Activated B cell treated with CpG ODN at 0.5 μM for 24 hours (primary cell): ENCODE data around the gene ELP5. TPM values are rescaled to one million over a fixed set of nuclear protein-coding genes. Genes with fewer than 3 reads are reported as not detected.

Experiments used
- ATAC-seq: fragments of 200-7000 bp; cut with Tn5 transposase; one replicate; pipeline ENCODE4 v1.10.0; 2021; ENCODE audit warnings: low read depth, mild to moderate bottlenecking, moderate library complexity
- CTCF ChIA-PET: fragments of 350-600 bp; sonication (Branson Sonifier 250); formaldehyde crosslinking; loops from one replicate; lab custom pipeline; 2021; ENCODE audit warnings: antibody characterized with exemption; lab: Charles Lee
- POLR2A ChIA-PET: fragments of 350-600 bp; sonication (Branson Sonifier 250); formaldehyde crosslinking; loops from one replicate; lab custom pipeline; 2021; ENCODE audit warnings: antibody characterized with exemption; lab: Charles Lee
- DNase-seq: peaks from one replicate; pipeline ENCODE4 v3.0.0; 2022
- H3K27ac Mint-ChIP-seq: one replicate; pipeline ENCODE4 v1.8.0; 2020; ENCODE audit warnings: mixed read lengths
- H3K27me3 Mint-ChIP-seq: one replicate; pipeline ENCODE4 v1.8.0; 2021; ENCODE audit warnings: mixed read lengths
- H3K36me3 Mint-ChIP-seq: one replicate; pipeline ENCODE4 v1.8.0; 2021; ENCODE audit warnings: low read depth, mixed read lengths
- H3K4me1 Mint-ChIP-seq: one replicate; pipeline ENCODE4 v1.8.0; 2021; ENCODE audit warnings: mixed read lengths
- H3K4me3 Mint-ChIP-seq: one replicate; pipeline ENCODE4 v1.8.0; 2020; ENCODE audit warnings: mild to moderate bottlenecking, mixed read lengths
- H3K9me3 Mint-ChIP-seq: one replicate; pipeline ENCODE4 v1.8.0; 2020; ENCODE audit warnings: mixed read lengths
- intact Hi-C: fragments of 100-400 bp; cut with micrococcal nuclease; formaldehyde crosslinking; loops from one replicate; pipeline ENCODE4 v1.15.1; 2024
- total RNA-seq: library from RNA; stranded (reverse); gene quantifications from 2 replicates; pipeline ENCODE4 v1.2.3, GENCODE V29; 2022
- TF ChIP-seq, protein P1 (sequence below): fragments of 200-600 bp; IDR thresholded peaks from one replicate; pipeline ENCODE4 v1.8.0; 2022; ENCODE audit warnings: antibody characterized with exemption, mild to moderate bottlenecking

Gene ELP5
- total RNA-seq, 1 donor from 2014 or later, result 49.2 TPM

- H3K27me3 Mint-ChIP-seq, result peaks cover 19% of the 10 kb centered on the region
- ChIA-PET CTCF (interaction anchor here (1.1 kb wide), 1 partner anchor 13 kb away, joined by 3 read pairs; no protein-coding TSS in a partner anchor), POLR2A (interaction anchor here (0.6 to 1.5 kb wide), 2 partner anchors 30 to 134 kb away, joined by 3 to 5 read pairs; no protein-coding TSS in a partner anchor)
- H3K27ac Mint-ChIP-seq, result no peak overlapping the region
- no peaks in the 10 kb centered on the region for H3K36me3 Mint-ChIP-seq
- intact Hi-C loops, result no loop called here
- no peak for DNase-seq
- ATAC-seq, result no peak
- peaks cover 19% of the 10 kb centered on the region for H3K4me1 Mint-ChIP-seq
- no peak overlapping the region for H3K4me3 Mint-ChIP-seq
- no peaks in the 10 kb centered on the region for H3K9me3 Mint-ChIP-seq
- TF ChIP-seq, protein P1, sequence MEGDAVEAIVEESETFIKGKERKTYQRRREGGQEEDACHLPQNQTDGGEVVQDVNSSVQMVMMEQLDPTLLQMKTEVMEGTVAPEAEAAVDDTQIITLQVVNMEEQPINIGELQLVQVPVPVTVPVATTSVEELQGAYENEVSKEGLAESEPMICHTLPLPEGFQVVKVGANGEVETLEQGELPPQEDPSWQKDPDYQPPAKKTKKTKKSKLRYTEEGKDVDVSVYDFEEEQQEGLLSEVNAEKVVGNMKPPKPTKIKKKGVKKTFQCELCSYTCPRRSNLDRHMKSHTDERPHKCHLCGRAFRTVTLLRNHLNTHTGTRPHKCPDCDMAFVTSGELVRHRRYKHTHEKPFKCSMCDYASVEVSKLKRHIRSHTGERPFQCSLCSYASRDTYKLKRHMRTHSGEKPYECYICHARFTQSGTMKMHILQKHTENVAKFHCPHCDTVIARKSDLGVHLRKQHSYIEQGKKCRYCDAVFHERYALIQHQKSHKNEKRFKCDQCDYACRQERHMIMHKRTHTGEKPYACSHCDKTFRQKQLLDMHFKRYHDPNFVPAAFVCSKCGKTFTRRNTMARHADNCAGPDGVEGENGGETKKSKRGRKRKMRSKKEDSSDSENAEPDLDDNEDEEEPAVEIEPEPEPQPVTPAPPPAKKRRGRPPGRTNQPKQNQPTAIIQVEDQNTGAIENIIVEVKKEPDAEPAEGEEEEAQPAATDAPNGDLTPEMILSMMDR, result no peak
These were observed 14.8 kb downstream of the ELP5 start for GRCh38 chr17:7266784-7267183.

- H3K27ac Mint-ChIP-seq, result no peak overlapping the region
- H3K27me3 Mint-ChIP-seq, result peaks cover 12% of the 10 kb centered on the region
- ATAC-seq (no peak), DNase-seq (no peak)
- no peak overlapping the region for H3K4me3 Mint-ChIP-seq
- CTCF ChIA-PET, result interaction anchor here (0.6 to 1.4 kb wide), 2 partner anchors 12 to 409 kb away, joined by 3 to 4 read pairs; partner anchors contain the start of gene WRAP53
- H3K9me3 Mint-ChIP-seq, result no peaks in the 10 kb centered on the region
- H3K36me3 Mint-ChIP-seq, result no peaks in the 10 kb centered on the region
- peaks cover 14% of the 10 kb centered on the region for H3K4me1 Mint-ChIP-seq
- intact Hi-C loops, result no loop called here
- POLR2A ChIA-PET, result interaction anchor here (0.7 kb wide), 1 partner anchor 14 kb away, joined by 3 read pairs; no protein-coding TSS in a partner anchor
- TF ChIP-seq, protein P1, result no peak
These were observed 27.4 kb downstream of the ELP5 start for GRCh38 chr17:7279448-7279847.

DNA sequence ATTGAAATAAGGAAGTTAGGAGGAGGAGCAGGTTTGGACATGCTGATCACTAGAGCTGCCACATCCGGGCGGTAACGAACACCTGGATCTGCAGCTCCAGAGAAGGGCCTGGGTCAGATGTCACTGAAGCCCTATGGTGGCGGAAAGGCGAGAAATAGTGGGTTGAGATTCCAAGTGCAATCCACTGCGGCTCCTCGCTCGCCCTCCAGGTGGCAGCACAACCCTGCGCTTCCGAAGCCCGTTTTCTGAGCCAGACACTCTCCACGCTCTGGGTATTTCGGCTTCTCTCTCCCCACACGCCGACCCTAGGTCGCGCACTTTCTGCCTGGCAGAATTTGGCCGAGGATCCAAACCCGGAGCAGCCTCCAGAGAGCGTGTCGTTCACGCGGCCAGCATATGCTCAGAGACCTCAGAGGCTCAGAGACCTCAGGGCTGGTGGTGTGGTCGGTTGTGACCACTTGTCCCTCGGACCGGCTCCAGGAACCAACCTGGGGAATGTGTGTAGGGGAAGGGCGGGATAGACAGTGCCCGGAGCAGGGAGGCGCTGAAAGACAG lies 28.6 kb downstream of the ELP5 start:
- no peaks in the 10 kb centered on the region for H3K9me3 Mint-ChIP-seq
- H3K27me3 Mint-ChIP-seq, result peaks cover 12% of the 10 kb centered on the region
- H3K4me1 Mint-ChIP-seq, result peaks cover 14% of the 10 kb centered on the region
- TF ChIP-seq, protein P1, result peak; percentile 42
- H3K36me3 Mint-ChIP-seq, result no peaks in the 10 kb centered on the region
- DNase-seq, result peak; percentile 82
- peak; percentile 83 for ATAC-seq
- POLR2A ChIA-PET, result interaction anchor here (0.5 to 2.2 kb wide), 13 partner anchors 16 to 304 kb away, joined by 3 to 14 read pairs (median 5); partner anchors contain the start of genes GPS2, NEURL4, PHF23 and POLR2A
- CTCF ChIA-PET, result interaction anchor here (0.6 to 4.5 kb wide), 12 partner anchors 13 to 235 kb away, joined by 3 to 38 read pairs (median 4); partner anchors contain the start of genes ACAP1 and TMEM102
- intact Hi-C loops, result loop anchor here (1.0 to 5.0 kb wide), 14 partner anchors 16 to 408 kb away; partner anchors contain the start of genes EIF5A, ELP5, NEURL4 and POLR2A
- H3K4me3 Mint-ChIP-seq, result peak overlapping the region; percentile 82
- peak overlapping the region; percentile 77 for H3K27ac Mint-ChIP-seq

DNA sequence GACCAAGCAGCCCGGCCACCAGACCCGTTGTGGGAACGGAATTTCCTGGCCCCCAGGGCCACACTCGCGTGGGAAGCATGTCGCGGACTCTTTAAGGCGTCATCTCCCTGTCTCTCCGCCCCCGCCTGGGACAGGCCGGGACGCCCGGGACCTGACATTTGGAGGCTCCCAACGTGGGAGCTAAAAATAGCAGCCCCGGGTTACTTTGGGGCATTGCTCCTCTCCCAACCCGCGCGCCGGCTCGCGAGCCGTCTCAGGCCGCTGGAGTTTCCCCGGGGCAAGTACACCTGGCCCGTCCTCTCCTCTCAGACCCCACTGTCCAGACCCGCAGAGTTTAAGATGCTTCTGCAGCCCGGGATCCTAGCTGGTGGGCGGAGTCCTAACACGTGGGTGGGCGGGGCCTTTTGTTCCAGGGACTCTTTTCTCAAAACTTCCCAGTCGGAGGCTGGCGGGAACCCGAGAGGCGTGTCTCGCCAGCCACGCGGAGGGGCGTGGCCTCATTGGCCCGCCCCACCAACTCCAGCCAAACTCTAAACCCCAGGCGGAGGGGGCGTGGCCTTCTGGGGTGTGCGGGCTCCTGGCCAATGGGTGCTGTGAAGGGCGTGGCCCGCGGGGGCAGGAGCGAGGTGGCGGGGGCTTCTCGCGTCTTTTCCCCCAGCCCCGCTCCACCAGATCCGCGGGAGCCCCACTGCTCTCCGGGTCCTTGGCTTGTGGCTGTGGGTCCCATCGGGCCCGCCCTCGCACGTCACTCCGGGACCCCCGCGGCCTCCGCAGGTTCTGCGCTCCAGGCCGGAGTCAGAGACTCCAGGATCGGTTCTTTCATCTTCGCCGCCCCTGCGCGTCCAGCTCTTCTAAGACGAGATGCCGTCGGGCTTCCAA lies 29.3 kb downstream of the ELP5 start, which contains the start of gene SLC2A4:
Gene SLC2A4 (plus strand): TSS at position 645 of the 879 bp plus-strand sequence. CDS start 217 bp downstream, at position 862.
- POLR2A ChIA-PET, result interaction anchor here (0.5 to 2.2 kb wide), 16 partner anchors 15 to 303 kb away, joined by 3 to 14 read pairs (median 5); partner anchors contain the start of genes ACAP1, GPS2, NEURL4 and PHF23

More for the DNA sequence above, 29.3 kb downstream of the ELP5 start, which contains the start of gene SLC2A4:
- intact Hi-C loops, result loop anchor here (1.0 to 5.0 kb wide), 5 partner anchors 26 to 234 kb away; partner anchors contain the start of genes EIF5A, NEURL4 and POLR2A
- H3K9me3 Mint-ChIP-seq, result no peaks in the 10 kb centered on the region
- H3K4me3 Mint-ChIP-seq, result peak within 1 kb of the TSS; percentile 82
- H3K36me3 Mint-ChIP-seq, result no peaks in the 10 kb centered on the region
- peak; percentile 82 for ATAC-seq
- peak; percentile 79 for DNase-seq
- H3K27ac Mint-ChIP-seq, result peak within 1 kb of the TSS; percentile 77
- peaks cover 14% of the 10 kb centered on the region for H3K4me1 Mint-ChIP-seq
- peaks cover 17% of the 10 kb centered on the region for H3K27me3 Mint-ChIP-seq
- CTCF ChIA-PET, result interaction anchor here (0.8 to 4.5 kb wide), 7 partner anchors 11 to 236 kb away, joined by 3 to 38 read pairs (median 3); partner anchors contain the start of gene ACAP1
- TF ChIP-seq, protein P1, result no peak
